ENCODE measurements around the gene LBX1.

LBX1 gene

GRCh38 chr10:101241840-101242707 lies 12.8 kb upstream of the LBX1 start:
- no peak for DNase-seq

DNA sequence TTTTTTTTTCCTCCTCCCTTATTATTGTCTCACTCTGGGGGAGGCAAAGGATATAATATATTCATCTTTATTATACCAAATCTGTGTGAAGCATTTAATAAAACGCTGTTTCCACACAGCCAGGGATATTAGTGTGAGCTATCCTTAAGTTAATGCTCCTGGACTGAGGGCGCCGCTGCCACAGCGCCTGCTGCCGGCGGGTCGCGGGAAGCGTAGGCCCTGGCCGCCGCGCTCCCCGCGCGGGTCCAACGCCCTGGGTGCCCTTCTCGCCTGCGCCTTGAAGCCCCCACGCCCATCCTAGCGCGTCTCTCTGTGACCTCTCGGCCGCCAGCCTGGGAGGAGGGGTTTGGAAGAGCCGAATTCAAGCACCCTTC lies 9.5 kb upstream of the LBX1 start:
- no peak for DNase-seq

- no peak for DNase-seq
These were observed 8.9 kb upstream of the LBX1 start for GRCh38 chr10:101237982-101238731.

GRCh38 chr10:101237081-101237981 lies 8.1 kb upstream of the LBX1 start:
- DNase-seq: no peak

- DNase-seq: no peak
These were observed 7.3 kb upstream of the LBX1 start for GRCh38 chr10:101236376-101237080.

DNA sequence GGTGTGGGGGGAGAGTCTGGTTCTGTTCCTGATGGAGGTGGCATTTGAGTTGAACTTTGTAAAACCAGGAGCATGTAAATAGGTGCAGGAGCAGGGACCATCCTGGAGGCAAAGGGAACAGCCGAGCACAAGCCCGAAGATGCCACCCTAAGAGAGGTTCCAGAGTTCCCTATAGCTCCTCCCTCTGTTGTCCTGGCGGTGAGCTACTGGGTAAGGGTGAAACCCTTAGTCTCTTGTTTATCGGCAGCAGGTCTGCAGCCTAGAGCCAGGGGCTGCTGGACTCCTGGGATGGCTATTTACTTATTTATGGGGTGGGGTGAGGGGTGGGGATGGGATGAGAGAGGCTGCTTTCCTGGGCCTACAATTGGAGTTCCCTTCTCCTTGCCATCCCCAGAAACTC lies 6.5 kb upstream of the LBX1 start:
- no peak for DNase-seq

GRCh38 chr10:101234333-101234732 lies 5.1 kb upstream of the LBX1 start:
- no peak for DNase-seq

DNA sequence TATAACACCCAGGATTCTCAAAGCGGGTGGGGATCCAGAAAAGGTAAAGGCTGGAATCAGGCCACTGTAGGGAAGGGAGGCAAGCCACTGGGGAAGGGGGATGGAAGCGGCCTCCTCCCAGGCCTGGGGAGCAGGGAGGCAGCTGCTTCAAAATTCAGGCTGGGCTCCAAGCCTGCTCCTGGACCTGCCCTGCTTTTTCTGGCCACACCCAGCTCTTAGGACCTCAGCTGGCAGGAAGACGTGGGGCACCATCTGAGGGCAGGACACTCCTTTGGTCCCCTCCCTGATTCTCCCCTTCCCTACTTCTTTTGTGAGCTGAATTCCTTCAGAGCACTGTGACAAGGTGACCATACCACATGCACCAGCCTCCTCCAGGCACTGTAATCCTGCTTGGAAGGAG lies 4.6 kb upstream of the LBX1 start:
- no peak for DNase-seq

- no peak for DNase-seq
These were observed 4.2 kb upstream of the LBX1 start for GRCh38 chr10:101233443-101233842.

DNA sequence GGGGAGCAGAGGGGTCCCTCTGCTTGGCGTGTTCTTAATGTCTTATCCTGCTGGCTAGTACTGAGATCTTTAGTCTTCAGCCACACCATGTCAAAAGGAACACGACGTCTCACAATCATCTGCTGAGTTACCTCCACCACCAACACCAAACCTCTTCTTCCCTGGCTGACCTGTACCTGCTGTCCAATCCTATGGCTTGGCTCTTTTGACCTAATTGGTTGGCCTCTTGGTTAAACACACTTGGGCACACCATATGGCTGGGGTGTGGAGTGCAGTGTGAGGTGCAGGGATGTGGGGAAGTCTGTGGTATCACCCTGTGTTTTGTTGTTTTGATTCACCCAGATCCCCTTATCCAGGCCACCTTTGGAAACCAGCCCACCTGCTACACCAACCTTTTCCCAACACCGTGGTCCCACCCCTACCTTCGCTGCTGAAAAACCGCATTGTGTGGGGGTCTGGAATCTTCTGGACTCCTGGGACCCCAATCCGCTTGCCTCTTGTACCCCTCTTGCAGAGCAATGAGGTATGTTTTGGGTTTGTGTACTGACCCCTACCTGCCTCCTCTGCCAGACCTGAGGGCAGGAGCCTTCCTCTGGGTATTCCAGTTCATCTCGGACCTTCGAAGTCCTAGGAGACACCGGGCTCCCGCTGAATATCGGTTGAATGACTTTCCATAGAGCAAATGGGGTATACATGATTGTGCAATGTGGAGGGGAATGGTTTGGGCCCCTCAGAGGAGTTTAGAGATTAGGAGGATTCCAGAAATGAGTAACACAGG lies 2.8 kb upstream of the LBX1 start:
- DNase-seq: no peak

DNA sequence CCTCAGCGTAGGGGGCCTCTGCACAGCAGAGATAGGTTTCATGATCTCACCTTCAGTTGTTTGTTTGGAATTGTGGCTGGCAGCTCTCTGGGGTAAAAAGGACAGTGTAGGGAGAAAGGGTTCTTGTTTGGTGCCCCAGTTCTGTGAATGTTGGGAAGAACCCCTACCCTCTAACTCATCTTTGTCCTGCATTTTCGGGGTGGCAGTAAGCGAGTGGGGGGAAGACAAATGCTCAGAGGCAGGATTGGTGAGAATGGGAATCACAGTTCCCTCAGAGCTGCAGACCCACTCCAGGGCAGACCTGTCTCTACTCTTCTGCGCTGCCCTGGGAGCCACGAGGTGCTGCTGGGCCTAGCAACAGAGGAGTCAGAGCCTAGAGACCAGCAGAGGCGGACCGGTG lies 1.8 kb upstream of the LBX1 start:
- no peak for DNase-seq

DNA sequence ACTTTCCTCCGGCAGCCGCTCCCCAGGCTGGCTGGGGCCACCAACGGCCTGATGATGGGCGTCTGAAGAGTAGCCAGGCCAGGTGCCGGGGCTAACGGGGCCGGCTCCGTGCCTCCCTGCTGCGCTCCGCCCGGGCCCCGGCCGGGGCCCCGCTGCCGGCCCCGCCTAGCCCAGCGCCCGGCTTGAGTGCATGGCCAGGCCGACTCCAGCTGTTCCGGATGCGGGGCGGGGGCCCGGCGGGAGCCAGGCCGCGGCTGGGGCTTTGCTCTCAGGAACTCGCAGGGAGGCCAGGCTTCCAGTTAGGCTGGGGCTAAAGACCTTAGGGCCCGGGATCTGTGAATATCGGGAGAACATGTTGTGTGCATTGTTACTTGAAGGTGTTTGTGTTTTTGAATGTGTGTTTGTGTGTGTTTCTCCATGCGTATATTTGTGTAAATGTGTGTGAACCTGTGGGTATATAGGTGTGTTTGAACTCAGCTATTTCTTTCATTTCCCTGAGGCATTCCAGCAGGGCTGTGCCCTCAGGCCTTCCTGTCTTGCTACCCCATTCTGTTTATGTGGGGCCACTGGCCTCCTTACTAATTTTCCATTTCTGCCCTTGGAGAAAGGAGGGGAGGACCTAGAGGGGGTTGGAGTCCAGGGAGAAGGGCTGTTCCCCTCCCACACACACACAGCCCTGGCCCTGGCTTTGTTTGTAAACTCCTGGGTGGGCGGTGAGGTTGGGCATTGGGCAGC lies 1.1 kb upstream of the LBX1 start:
- no peak for DNase-seq

- DNase-seq: no peak
These were observed 347 bp downstream of the LBX1 start for GRCh38 chr10:101228966-101229265.

GRCh38 chr10:101228153-101228965 lies 904 bp downstream of the LBX1 start:
- DNase-seq: no peak

DNA sequence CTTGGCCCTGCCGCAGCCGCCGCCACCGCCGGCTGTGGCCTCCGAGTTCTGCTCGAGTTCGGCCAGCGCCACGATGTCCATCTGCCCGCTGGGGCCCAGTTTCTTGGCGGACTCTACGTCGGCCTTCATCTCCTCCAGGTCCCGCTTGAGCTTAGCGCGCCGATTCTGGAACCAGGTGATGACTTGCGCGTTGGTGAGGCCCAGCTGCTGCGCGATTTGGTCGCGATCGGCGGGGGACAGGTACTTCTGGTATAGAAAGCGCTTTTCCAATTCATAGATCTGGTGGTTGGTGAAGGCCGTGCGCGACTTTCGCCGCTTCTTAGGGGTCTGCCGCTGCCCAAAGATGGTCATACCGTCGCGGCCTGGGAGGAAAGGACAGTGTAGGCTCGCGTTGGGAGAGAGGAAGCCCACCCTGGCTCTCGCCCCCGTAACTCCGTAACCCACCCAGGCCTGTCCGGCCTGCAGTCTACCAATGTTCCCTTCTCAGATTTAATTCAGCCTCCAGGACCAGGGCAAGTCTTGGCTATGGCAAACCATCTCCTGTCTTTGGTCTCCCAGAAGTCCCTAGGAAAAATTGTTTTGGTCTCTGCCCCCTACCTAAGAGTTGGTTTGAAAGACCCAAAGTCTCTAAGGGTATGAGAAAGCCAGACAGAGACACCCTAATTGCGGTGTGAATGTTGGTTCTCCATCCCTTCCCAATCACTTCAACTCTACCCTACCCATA lies 1.7 kb downstream of the LBX1 start:
- no peak for DNase-seq

GRCh38 chr10:101226491-101227428 lies 2.5 kb downstream of the LBX1 start:
- no peak for DNase-seq

DNA sequence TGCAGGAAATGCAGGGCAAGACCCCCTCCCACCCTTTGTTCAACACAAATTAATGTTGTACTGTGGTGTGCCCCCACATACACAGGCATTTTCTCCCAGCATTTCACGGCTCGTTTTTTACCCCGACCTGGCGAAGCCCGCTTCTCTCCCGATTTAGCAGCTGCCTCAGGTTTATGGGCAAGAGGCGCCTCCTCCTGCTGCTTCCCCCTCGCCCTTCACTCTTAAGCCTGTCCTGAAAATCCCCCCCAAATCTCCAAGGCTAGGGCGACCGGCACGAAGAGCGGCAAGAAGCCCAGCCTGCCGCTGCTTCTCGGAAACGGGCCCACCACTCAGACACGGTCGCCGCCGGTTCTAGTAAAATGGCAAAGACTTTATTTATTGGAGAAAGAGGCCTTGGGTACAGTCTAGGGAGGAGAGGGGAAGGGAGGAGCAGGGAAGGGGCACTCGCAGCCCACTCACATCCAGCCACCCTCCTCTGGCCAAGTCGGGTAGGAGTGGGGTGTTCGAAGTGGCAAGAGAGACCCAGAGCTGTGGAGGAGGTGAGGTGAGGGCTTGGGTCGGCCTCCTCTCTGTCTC lies 3.3 kb downstream of the LBX1 start:
- no peak for DNase-seq

All from NCI-H345 (cell line).